HG02885 (cell line): ENCODE data around the gene POLR3H.

ENCODE experiments used
- ATAC-seq: cut with Tn5 transposase; IDR thresholded peaks from one replicate; pipeline ENCODE4 v1.9.1; 2021; ENCODE audit warnings: mild to moderate bottlenecking; ENCODE audit not compliant: unreplicated experiment, poor library complexity

The POLR3H gene

GRCh38 chr22:41539146-41540005, 4.9 kb downstream of the POLR3H start:
- no peak for ATAC-seq

GRCh38 chr22:41538583-41538982, 5.7 kb downstream of the POLR3H start:
- ATAC-seq = no peak

DNA sequence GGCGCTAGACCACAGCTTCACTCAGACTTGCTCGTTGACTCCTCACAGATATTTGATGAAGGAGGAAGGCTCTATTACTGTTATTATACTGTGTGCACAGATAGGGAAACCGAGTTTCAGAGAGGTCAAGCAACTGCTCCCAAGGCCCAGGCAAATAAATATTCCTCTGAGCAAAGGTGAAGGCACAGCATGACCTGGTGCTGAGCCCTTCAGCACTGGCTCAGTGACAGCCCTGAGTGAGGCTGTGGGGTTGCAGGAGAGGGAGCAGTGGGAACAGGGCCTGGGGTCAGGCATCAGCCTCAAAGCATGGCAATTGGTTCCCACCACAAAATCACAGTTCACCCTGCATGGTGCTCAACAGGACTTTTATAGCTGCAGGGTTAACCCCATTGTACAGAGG, 7.1 kb downstream of the POLR3H start:
- no peak for ATAC-seq

DNA sequence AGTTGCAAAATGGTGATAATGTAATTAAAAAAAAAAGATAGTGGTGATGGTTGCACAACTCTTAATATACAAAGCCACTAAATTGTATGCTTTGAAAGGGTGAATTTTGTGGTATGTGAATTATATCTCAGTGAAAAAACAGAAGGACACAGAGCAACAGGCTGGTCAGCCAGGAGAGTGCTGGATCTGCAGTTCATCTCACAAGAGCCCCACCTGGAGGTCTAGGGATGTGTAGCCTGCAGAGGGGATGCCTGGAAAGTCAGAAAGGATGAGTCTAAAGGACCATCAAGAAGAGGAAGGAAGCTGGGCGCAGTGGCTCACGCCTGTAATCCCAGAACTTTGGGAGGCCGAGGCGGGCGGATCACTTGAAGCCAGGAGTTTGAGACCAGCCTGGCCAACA, 9.0 kb downstream of the POLR3H start:
- no peak for ATAC-seq

GRCh38 chr22:41534219-41534618, 10.1 kb downstream of the POLR3H start:
- no peak for ATAC-seq

GRCh38 chr22:41532908-41533825, 11.1 kb downstream of the POLR3H start:
- ATAC-seq = no peak

- no peak for ATAC-seq
Observed at GRCh38 chr22:41531715-41532477, 12.4 kb downstream of the POLR3H start.

DNA sequence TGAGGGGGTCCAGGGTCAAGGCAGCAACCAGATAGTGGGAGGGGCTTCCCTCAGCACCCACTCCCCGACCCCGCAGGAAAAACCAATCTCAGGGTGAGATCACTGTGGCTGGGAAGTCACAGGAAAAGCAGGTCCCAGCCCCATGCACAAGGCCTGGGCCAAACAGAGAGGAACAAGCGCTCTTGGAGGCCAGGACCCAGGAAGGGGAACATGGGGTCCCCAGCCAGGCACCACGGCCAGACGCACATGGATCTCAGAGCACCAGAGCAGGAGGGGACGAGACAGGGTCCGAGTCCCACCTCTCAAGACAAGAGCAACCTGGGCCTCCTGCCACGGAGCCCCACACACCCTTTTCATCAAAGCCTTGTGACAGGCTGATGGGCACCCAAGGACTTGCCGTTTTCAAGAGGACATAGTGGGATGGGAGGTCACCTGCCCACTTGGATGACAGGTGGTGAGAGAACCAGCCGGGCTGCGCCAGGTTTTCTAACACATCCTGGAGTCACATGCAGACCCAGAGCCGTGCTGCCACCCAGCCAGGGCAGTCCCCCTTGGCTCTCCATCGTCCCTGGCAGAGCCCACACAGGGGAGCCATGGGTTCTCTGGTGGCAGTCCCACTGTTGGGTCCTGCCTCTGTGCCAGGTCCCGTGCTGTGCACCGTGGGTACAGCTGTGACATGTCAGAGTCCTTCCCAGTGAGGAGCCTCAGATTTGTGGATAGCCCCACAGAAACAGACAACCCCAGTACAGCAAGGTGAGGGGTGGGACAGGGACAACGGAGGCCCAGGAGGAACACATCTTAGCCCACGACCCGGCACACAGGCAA, 13.2 kb downstream of the POLR3H start:
- ATAC-seq = no peak

DNA sequence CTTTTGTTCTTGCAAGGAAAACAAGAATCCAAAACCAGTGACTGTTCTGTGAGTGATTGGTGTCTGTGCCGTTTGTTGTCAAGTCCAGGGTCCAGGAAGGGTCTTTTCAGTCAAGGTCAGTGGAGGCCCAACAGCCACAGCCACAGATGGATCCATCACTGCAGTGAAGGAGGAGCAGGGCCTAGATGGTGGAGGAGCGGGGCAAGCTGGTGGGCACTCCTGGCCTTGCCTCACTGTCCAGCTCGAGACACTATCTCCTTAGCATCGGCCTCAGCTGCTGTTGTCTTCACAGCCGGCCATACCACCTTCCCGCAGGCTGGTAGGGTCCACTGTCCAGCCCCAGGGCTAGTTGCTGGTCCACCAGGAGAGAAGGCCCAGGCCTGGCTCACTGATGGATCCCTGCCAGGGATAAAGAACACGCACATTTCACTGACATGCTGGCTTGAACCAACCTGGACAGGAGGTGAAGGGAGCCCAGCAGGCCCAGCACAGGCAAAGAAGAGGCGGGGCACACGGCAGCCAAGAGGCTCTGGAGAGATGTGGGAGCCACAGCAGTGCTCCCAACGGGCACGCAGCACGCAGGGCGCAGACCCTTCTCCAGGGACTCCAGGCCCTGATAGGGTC, 15.2 kb downstream of the POLR3H start:
- no peak for ATAC-seq

DNA sequence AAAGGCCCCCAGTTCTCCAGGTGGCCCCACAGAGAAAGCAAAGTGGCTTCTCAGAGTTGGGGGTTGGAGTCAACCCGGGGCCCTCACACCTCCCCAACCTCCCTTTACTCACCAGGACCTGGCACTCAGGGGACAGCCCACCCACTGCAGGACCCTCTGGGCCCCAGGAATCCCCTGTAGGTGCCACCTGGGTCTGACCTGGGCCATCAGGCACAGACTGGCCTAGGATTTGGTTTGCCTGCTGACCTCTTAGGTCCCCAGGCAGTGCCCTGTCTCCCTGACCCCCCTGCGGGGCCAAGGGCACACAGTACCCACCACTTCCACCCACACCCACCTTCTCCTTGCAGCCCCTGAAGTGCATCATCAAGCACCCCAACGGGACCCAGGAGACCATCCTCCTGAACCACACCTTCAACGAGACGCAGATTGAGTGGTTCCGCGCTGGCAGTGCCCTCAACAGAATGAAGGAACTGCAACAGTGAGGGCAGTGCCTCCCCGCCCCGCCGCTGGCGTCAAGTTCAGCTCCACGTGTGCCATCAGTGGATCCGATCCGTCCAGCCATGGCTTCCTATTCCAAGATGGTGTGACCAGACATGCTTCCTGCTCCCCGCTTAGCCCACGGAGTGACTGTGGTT, 16.0 kb downstream of the POLR3H start:
- no peak for ATAC-seq

- ATAC-seq = no peak
Observed at GRCh38 chr22:41526830-41527799, 17.2 kb downstream of the POLR3H start.

GRCh38 chr22:41526226-41526829, 17.9 kb downstream of the POLR3H start:
- no peak for ATAC-seq

- ATAC-seq = no peak
Observed at GRCh38 chr22:41525450-41526225, 18.6 kb downstream of the POLR3H start.

GRCh38 chr22:41524809-41525449, 19.3 kb downstream of the POLR3H start:
- ATAC-seq = no peak

DNA sequence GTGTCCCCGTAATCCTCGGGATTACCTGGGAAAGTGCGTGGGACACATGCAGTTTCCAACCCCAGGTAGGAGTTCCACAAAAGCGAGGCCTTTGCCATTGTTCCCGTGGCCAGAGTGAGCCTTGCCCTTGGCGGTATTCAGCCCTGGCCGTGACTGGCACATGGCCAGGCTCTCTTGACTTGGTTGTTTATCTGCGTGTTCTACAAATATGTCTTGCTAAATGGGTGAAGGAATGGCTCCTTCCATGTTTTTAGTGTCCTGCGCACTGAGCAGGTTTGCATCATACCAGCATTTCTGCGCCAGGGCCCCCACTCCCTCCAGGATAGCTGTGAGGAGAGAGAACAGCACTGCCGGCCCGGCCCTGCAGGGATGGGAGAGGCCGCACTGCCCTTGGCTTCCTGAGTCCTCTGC, 20.0 kb downstream of the POLR3H start:
- ATAC-seq = no peak
